Hindlimb muscle (tissue), 1 donor: ENCODE results near the gene HAL. TPM values are rescaled to one million over a fixed set of nuclear protein-coding genes. Genes with fewer than 3 reads are reported as not detected.

Source experiments
- DNase-seq: peaks from one replicate; pipeline ENCODE4 v3.0.0-alpha.2; 2013
- polyA plus RNA-seq: library from polyadenylated mRNA; unstranded; fragments of 120-200 nt; gene quantifications from one replicate; pipeline ENCODE4 v1.2.1, GENCODE V29; 2013; ENCODE audit not compliant: insufficient read length

The HAL gene
- polyA plus RNA-seq, 1 donor = 0.81 TPM

DNA sequence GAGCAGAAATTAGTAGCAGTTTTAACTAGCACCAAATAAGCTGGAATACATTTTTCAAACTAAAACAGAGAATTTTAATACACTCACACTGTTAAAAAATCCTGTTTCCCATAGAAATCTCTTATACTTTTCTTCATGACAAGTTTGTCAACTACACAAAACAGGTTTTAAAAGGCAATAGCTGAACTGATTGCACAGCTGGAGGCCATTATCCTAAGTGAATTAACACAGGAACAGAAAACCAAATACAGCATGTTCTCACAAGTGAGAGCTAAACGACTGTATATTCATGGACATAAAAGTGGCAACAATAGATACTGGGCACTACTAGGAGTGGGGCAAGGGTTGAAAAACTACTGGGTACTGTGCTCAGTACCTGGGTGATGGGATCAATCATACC, 11.6 kb upstream of the HAL start:
- no peak for DNase-seq

DNA sequence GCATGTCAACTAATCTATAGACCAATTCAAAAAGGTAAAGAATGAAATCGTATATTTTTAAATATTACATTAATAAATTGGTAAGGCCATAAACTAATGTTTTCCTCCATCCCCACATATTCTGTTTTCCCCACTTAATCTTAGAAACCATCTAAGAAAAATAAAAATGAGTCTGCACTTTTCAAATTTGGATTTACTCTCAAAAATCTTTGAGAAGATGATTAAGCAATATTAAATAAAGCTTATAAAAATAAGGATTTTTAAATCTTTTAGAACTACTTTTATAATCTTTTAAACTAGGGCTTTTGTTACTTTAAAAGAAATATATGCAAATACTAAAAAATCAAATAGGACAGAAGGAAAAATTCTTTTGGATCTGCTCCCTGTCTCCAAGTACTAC, 10.6 kb upstream of the HAL start:
- no peak for DNase-seq

DNA sequence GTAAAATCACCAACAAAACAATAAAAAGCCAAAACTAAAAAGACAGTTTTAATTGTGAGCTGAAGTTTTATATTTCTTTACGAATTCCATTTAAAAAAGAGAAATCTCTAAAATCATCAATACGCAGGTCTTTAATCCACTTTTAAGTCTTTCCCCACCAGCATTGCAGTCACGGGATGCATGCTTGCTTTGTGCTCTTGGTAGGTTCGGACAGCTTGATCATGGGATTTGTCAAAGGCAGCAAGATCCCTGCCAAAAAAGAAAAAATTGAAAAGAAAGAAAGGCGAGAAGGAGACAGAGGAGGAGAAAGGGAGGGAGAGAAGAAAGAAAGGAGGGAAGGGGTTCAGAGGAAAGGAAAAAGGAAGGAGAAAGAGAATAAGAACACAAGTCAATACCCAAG, 4.7 kb upstream of the HAL start:
- DNase-seq = no peak

DNA sequence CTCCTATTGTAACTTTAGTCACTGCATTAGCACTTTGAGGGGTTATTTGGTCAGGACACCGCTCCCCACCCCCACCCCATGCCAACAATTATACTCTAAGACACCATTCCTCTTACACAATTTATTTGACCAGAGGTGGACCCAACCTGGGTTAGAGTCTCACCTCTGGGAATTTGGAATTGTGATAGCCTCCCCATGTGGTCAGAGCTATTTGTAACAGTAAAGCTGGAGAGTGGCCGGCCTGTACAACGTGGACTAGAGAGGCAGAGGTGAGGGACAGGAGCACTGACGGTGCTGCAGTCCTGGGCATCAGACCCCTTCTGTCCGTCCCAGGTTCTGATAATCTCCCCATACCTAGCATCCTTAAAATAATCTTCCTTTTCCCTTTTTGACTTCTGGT, 3.3 kb upstream of the HAL start:
- no peak for DNase-seq

DNA sequence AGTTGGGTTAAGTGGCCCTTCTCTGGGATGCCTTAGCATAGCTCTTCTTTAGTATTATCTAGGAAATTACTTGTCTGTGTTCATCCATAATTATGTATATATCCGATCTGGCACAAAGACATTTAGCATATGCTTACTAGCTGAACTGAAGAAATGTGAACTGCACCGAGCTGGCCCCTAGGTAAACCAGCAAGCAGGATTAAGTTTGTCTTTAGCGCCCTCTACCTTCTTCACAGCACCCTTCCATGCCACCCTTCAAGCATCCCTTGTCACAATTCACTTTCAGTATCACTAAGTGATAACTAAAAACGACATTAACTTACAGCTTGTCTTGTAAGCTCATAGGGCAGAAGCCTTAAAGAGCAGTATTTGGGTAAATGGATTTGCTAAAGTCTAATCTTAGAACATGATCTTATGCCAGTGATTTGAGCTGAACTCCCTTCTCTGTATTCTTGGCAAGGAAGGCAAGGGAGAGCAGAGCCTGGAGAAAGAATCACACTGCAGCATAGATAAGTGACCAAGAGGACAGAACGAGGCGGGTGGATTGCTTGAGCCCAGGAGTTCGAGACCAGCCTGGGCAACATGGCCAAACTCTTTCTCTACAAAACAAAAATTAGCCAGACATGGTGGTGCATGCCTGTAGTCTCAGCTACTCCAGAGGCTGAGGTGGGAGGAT, 2.6 kb upstream of the HAL start:
- DNase-seq = peak; percentile 32

DNA sequence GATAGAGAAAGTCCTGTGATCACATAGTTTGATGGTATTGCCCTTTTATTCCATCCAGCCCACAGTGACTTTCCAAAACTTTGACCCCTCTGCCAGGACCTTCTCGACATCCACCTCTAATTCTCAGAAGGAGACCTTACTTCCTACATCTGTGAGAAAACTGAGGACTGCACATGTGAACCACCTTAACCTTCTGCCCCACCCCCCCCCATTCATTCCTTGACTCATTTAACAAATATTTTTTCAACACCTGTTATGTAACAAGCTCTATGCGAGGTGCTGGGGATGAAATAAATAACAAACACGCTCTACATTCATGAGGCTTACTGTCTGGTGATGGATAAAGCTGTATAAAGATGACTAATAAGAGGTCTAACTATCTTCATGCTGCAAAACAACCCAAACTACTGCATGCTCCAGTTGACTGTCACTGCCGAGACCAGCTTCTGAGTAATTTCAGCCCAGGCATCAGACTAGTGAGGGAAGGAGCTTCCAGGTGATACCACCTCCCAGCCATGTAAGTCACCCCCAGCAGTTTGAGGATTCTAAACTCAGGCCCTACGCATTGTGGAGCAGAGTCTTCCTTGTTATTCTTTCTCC, 1.9 kb upstream of the HAL start:
- DNase-seq = no peak

DNA sequence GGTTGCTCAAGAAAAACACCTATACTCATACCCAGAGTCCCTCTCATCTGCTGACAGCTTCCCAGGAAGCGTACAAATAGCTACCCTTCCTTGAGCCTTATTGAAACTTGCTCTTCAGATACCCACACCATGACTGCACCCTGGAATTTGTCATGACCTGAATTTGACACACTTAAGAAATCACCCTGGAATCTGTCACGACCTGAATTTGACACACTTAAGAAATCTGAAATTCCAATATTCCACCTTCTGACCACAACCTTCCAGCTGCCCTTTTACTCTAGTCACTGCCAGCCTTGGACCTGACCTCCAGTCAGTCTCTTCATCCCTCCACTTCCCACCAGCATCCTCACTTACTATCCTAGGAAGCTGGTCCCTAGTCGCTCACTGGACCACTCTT, 1.1 kb upstream of the HAL start:
- no peak for DNase-seq

DNA sequence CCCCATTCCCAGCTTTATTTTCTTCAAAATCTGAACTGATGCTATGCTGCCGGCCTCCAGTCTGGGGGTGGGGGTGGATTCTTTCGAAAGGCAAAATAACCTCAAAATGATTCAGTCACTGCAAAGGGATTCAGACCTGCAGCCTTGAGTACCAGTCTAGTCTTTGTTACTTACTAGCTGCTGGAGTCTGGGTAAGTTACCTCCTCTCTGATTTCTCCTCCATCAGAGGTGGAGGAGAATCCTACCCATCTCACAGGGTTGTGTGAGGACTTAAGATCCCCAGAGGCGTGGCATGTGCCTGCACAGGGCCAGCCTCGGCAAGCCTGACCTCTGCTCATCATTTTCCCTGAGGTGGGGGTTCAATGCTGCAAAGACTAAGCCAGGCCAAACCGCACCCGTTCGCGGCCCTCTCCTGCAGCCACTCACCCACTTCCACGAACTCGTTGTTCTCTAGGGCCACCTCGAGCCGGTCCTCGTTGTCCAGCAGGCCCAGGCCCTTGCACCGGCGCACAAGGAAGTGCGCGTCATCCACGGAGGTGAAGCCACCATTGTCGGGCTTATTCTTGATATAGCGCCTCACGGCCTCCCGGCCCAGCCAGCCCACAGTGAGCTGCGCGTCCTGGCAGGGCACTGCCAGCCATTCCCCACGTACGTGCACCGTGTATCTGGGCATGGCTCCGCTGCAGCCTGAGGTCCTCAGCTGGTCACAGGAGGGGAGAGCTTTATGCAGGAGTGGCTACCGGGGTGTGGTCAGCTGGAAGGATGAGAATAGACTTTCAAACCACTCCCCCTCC, 709 bp downstream of the HAL start:
- no peak for DNase-seq

DNA sequence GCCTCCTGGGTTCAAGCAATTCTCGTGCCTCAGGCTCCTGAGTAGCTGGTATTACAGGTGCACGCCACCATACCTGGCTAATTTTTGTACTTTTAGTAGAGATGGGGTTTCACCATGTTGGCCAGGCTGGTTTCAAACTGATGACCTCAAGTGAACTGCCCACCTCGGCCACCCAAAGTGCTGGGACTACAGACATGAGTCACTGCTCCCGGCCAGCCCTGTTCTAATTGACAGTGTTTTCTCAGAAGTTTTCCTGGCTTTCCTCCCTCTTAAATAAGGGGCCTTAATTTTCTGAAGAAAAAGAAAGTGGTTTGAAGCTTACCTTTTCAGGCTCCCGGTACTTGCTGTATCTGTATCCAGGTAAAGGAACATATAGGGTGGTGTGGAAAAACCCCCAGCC, 1.7 kb downstream of the HAL start:
- no peak for DNase-seq

DNA sequence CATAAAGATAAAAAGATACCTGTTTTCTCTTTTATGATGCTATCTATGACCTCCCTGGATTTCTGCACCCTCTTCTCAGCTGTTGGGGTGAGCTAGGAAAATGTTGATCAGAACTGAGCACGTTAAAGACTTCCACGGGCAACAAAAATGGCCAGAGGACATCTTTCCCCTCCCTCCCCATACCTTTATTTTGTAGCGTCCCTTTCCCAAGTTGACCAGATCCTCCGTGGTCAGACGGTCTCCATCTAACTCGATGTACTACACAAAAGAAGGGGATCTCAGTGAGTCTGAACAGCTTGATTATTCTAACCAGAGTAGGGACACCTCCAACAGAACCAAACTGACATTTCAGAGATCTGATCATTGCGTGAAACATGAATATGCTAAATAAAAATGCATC, 2.2 kb downstream of the HAL start:
- no peak for DNase-seq

DNA sequence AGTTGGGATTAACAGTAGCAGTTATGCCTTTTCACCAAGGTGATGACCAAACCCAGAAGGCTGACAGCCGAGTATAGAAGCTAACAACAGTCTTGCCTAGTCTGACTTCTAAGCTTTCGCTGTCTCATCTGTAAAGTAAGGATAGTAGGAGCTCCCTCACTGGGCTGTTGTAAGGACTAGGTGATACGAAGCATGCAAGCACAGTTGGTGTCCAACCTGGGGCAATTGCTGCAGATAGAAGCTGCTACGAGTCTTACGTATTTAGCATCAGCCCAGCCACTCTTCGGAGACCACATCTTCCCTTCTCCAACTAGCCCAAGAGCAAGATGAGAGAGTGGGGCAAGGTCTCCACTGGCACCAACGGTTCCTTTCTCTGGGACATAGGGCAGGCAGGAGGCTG, 6.0 kb downstream of the HAL start:
- DNase-seq = no peak

DNA sequence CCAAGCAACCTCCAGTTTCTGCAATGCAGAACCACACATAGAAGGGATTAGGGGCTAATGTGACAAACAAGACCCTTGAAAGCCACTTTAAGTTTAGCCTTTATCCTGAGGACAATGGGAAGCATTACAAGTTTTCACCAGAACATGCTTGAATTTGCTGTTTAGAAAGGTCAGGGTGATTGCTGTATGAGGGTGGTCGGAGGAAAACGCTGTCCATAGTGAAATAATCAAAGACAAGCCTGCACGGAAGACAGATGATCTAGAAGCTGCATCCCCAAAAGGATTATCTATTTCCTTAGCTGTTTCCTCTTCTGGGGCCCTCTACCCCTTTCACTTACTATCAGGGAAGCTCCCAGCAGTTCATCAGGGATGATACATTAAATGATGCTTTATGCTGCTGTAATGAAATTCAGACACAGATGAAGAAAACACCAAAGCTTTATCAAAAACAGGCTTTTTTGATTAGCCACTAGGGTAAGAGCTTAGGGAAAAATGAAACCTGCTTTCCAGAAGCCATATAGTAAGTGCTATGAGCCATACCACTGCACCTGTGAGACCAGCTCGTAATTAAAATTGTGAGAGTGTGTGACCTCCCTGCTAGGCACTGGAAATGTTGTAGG, 6.5 kb downstream of the HAL start:
- no peak for DNase-seq

DNA sequence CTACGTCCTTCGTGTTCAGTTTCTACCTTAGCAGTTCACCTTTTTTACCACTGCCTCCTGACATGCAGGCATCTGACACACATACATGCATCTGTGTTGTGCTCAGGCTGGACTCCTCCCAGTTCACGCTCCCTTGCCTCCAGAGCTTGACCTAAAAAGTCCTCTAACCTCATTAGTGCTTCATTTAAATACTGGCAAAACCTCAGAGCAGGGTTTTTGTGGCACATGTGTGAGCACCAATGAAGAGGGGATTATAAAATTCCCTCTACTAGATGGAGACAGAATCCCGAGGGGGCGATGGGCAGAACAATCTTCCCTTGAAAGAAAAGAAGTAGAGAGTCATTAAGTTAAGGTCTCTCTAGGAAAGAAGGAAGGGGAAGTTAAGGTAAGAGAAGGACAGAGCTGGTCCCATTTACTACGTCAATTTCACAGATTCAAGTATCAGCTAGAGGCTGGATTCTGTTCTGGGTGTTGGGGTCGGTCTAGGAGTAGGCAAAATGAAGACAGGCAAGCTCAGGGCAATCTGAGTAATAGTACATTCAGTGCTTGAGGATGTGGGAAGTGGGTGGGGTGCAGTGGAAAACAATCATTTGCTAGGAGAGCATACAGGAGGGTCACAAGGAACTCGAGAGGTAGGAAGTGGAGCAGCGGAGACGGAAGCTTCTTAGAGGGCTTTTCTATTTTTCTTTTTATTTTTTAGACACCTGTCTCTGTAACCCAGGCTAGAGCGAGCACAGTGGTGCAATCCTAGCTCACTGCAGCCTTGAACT, 7.5 kb downstream of the HAL start:
- no peak for DNase-seq

DNA sequence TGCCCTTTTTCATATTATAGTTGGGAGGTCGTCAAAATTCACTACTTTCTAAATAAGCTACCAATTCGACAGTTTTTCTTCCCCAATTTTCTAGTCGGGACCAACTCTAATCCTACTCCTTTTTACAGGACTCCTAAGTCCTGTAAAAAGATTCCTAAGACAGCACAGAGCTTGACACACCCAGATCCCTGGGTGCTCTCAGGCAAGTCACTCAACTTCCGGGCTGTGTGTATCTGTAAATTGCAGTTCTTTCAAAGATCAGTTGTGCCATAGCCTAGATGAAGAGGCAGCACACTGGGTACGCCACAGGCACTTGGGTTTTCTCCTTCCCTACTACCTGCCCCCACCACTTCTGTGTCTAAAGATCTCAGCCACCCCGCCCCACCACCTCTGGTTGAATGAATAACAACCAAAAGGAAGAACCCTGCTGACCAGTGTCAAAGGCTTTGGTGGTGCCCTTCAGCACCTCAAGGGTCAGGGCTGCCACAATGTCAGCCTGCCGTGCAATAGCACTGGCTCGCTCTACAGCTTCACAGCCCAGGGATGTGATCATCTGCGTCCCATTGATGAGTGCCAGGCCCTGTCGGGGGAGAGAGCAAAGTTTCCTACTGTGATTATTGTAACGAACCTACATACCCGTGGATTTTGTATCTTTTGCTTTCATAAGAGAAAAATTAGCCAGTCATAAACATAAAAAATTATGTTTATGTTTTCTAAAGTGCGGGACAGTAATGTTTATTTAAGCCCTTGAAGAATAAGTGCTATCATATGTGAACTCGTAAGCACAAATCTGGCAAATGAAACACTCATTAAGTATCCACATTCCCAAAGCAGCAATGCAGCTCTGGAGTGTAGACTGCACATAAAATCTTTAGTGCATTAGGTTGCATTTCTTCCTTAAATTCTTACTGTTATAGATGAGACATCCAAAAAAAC, 9.2 kb downstream of the HAL start:
- DNase-seq = no peak

DNA sequence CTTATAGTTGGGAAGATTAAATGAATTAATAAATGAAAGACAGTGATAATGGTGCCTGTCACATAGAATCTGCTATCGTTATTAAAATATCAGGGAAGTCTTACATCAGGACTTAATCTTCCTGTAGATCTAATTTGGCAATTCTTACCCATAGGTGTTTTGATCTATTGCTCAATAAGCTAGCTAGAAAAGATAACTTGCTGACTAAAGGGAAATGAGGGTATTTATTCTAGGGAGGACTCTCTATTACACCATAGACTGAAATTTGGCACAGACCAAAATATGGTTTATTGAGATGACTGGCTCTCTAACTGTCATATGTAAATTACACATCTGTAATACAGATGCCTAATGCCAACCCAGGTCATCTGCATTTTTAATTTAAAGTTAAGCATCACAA, 11.5 kb downstream of the HAL start:
- DNase-seq = no peak

DNA sequence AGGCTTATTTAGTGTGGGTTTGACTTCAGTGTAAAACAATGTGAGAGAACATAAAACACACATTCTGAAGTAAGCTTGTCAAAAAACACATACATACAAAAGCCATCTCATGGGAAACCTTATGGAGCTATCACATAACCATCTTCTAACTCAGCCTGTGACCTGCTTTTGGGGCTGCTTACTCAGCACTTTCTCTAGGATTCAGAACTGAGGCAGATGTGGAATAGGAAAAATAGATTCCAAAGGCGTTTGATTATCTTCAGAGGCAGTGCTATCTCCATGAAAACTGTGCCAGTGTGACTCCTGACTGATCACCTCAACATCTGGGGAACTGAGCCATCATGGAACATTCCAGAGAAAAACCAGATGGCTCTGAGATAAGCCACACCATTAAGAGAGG, 13.5 kb downstream of the HAL start:
- no peak for DNase-seq

DNA sequence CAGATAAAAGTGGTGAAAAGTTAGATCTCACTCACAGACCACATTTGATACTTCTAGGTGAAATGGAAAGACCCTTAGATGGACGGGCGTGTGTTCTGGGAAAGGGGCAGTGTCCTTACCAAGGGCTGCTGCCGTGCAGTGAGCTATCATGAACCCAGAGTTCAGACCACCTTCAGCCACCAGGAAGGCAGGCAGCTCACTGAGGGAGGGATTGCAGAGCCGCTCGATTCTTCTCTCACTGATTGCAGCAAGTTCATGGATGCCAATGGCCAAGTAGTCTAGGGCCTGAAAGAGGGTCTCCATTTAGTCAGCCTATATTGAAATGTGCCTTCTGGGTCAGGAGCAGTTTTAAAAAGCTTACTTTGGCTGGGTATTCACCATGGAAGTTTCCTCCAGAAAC, 15.7 kb downstream of the HAL start:
- no peak for DNase-seq

DNA sequence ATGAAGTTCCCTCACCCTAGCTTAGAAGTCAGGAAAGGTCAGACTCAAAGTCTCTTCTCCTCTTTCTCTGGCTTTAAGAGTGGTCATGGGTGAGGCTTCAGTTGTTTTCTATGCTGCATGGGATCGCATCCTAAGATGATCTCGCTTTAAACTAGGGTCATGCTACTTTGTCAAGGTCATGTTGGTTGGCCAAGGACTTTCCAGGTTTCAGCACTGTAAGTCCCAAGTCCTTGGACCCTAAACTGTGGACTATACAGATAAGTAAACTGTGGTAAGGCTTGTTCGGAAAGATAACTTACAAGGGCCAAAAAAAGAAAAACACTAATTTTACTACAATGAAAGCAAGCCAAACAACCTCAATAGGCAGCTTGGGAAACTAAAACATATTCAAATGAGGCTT, 17.4 kb downstream of the HAL start:
- DNase-seq = no peak

DNA sequence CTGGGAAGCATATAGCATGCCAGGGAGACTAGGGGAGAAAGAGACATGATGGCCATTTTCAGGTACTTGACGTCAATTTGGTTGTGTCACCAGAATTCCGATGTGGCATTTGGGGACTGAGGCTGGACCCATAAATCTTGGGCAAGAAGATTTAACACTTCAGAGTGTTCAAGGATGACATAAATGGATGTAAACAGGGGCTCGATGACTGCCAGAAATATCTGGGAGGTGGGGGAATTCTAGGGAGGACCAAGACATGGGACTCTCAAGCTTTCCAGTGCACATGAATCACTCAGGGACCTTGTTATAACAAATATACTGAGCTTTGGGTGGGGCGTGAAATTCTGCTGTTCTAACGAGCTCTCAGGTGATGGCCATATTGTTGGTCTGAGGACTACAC, 17.8 kb downstream of the HAL start:
- DNase-seq = no peak

DNA sequence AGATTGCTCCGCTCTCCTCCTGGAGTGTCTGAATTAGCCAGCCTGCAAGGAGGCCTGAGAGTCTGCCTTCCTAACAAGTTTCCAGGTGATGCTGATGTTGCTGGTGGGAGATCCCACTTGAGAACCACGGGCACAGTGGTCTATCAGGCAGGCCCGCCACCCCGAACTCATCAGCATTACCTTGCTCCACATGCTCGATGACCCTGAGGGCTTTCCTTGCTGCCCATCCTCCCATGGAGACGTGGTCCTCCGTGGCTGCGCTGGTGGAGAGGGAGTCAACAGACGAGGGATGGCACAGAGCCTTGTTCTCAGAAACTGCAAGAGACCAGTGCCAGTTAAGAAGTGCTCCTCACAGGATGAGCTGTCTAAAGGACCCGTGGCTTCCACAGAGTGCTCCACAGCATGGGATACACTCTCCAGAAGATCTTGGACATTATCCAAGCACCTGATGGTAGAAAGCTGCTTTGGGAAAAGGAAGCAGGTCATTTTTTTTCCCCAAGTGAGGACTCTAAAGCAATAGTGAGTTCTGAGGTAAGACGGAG, 18.3 kb downstream of the HAL start:
- no peak for DNase-seq

DNA sequence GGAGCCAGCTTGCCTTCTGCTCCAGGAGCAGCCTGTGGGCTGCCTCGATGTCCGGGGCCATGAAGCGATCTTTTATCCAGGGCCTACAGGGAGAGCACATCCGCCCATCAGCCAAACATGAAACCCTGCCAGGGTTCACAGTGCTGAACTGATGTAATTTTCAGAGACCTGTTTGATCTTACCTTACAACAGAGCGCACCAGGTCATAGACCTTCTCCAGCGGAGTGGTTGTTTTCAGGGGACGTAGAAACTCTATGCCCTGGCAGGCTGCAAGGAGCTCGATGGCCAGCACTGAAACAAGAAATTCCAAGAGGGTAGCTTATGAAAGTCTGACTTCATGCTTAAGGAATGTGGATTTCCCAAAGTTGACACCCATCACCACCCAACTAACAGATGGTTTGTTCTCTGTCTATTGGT, 19.7 kb downstream of the HAL start:
- DNase-seq = no peak
